Measurements from ENCODE around the gene TMEM131. TPM values are rescaled to one million over a fixed set of nuclear protein-coding genes. Genes with fewer than 3 reads are reported as not detected.

The TMEM131 gene
- total RNA-seq, 5 donors from 2014 or later (not counting 1 experiment from before 2014, with no cell fraction given): 39.3 to 43.9 (median 41.1) TPM

DNA sequence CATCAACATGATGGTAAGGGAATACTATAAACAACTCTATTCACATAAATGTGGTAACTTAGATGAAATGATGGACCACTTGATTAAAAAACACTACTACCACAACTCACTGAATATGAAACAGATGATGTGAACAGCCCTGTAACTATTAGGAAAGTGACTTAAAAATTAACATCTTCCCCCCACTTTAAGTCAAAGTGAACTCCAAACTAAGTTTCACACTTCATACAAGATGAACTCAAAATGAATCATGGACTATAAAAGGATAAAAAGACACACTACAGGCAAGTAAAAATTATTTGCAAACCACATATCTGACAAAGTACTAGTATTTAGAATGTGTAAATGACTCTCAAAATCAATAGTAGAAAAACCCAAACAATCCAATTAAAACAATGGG is 210.8 kb downstream of the TMEM131 start:
- ChIA-PET CTCF (no interaction called here), POLR2A (no interaction called here)
- peaks cover 0 to 18% of the 10 kb centered on the region in 2 donors for H3K36me3 ChIP-seq (ENCODE audit: control insufficient read depth in 2 of 2, extremely low read depth in 1 of 2, insufficient read depth in 1 of 2, low read length in 1 of 2)
- H3K4me3 ChIP-seq (ENCODE audit: control insufficient read depth in 1 of 2, extremely low read depth in 1 of 2, low read length in 1 of 2): no peak overlapping the region
- Mint-ChIP-seq H3K27ac (no peak overlapping the region), H3K36me3 (peaks cover 33% of the 10 kb centered on the region), H3K4me1 (peaks cover 0 to 6% (median 1%) of the 10 kb centered on the region in 3 donors), H3K27me3 (no peaks in the 10 kb centered on the region), H3K9me3 (no peaks in the 10 kb centered on the region), H3K4me3 (no peak overlapping the region)
- no peaks in the 10 kb centered on the region for H3K9me3 ChIP-seq
- no peaks in the 10 kb centered on the region for H3K4me1 ChIP-seq (ENCODE audit: control insufficient read depth in 1 of 2, extremely low read depth in 1 of 2, insufficient read depth in 2 of 2, low read length in 2 of 2)
- ATAC-seq (replicated peaks in 1 of 4) (no peak), DNase-seq (no peak)
- no peaks in the 10 kb centered on the region for H3K27me3 ChIP-seq (replicated peaks in 1 of 2; ENCODE audit: control insufficient read depth in 2 of 2, extremely low read depth in 1 of 2, insufficient read depth in 2 of 2, low read length in 1 of 2)
- no peak overlapping the region for H3K27ac ChIP-seq (ENCODE audit: low read length)

DNA sequence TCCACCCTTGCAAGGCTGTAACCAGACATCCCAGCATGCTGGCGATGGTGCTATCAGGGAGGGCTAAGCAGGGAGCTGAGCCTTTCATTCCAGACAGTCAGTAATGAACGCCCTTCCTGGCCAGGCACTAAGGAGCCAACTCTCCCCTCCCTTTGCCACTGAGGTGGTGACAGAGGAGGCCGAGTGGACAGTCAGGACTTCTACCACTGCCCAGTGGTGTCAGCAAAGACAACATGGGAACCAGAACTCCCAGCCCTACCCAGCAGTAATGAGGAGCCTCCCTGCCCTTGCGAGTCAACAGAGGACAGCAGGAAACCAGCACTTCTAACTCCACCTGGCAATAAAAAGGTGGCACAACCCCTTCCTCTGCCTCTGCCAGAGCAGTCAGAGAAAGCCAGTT is 213.8 kb downstream of the TMEM131 start:
- H3K9me3 ChIP-seq: no peaks in the 10 kb centered on the region
- peaks cover 0 to 3% (median 0%) of the 10 kb centered on the region in 3 donors for H3K4me1 Mint-ChIP-seq
- ChIA-PET CTCF (no interaction called here), POLR2A (no interaction called here)
- ATAC-seq (replicated peaks in 1 of 4) (no peak), DNase-seq (no peak)
- H3K27ac ChIP-seq (ENCODE audit: low read length): no peak overlapping the region
- H3K4me1 ChIP-seq (ENCODE audit: control insufficient read depth in 1 of 2, extremely low read depth in 1 of 2, insufficient read depth in 2 of 2, low read length in 2 of 2): no peaks in the 10 kb centered on the region
- H3K9me3 Mint-ChIP-seq: no peaks in the 10 kb centered on the region
- H3K27me3 Mint-ChIP-seq: no peaks in the 10 kb centered on the region
- no peak overlapping the region for H3K4me3 ChIP-seq (ENCODE audit: control insufficient read depth in 1 of 2, extremely low read depth in 1 of 2, low read length in 1 of 2)
- H3K36me3 Mint-ChIP-seq: peaks cover 30% of the 10 kb centered on the region
- H3K27ac Mint-ChIP-seq: no peak overlapping the region
- no peak overlapping the region for H3K4me3 Mint-ChIP-seq
- no peaks in the 10 kb centered on the region for H3K27me3 ChIP-seq (replicated peaks in 1 of 2; ENCODE audit: control insufficient read depth in 2 of 2, extremely low read depth in 1 of 2, insufficient read depth in 2 of 2, low read length in 1 of 2)
- 100% methylated on average over 1 of the region's 4 CpGs for WGBS (ENCODE audit: insufficient coverage)
- peaks cover 0 to 6% of the 10 kb centered on the region in 2 donors for H3K36me3 ChIP-seq (ENCODE audit: control insufficient read depth in 2 of 2, extremely low read depth in 1 of 2, insufficient read depth in 1 of 2, low read length in 1 of 2)

DNA sequence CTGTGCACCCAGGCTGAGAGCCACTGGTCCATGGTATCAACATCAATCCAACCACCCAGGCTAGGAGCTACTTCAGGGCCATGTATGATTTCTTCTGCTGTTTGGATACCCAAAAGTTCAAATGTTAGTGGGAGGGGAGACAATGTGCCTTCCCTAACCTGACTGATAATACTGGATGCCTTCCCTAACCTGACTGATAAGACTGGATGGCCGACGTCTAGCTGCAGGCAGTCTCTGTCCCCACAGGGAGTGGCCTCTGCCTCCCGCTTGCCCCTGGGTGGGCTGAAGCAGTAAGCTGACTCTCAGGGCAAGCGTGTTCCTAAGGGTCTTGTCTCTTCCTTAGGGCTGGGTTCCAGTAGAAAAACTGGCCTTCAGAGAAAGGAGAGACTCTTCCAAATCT is 216.6 kb downstream of the TMEM131 start:
- no peaks in the 10 kb centered on the region for H3K27me3 ChIP-seq (replicated peaks in 1 of 2; ENCODE audit: control insufficient read depth in 2 of 2, extremely low read depth in 1 of 2, insufficient read depth in 2 of 2, low read length in 1 of 2)
- ATAC-seq (replicated peaks in 1 of 4) (no peak), DNase-seq (no peak)
- 100% methylated on average over 3 of the region's 4 CpGs for WGBS (ENCODE audit: insufficient coverage)
- Mint-ChIP-seq H3K4me1 (peaks cover 0 to 7% (median 3%) of the 10 kb centered on the region in 3 donors), H3K9me3 (no peaks in the 10 kb centered on the region), H3K27ac (no peak overlapping the region), H3K4me3 (no peak overlapping the region), H3K36me3 (peaks cover 45% of the 10 kb centered on the region), H3K27me3 (no peaks in the 10 kb centered on the region)
- H3K4me3 ChIP-seq (ENCODE audit: control insufficient read depth in 1 of 2, extremely low read depth in 1 of 2, low read length in 1 of 2): no peak overlapping the region
- ChIA-PET CTCF (no interaction called here), POLR2A (no interaction called here)
- peaks cover 0 to 18% of the 10 kb centered on the region in 2 donors for H3K36me3 ChIP-seq (ENCODE audit: control insufficient read depth in 2 of 2, extremely low read depth in 1 of 2, insufficient read depth in 1 of 2, low read length in 1 of 2)
- H3K27ac ChIP-seq (ENCODE audit: low read length): no peak overlapping the region
- H3K9me3 ChIP-seq: no peaks in the 10 kb centered on the region
- H3K4me1 ChIP-seq (ENCODE audit: control insufficient read depth in 1 of 2, extremely low read depth in 1 of 2, insufficient read depth in 2 of 2, low read length in 2 of 2): no peaks in the 10 kb centered on the region

DNA sequence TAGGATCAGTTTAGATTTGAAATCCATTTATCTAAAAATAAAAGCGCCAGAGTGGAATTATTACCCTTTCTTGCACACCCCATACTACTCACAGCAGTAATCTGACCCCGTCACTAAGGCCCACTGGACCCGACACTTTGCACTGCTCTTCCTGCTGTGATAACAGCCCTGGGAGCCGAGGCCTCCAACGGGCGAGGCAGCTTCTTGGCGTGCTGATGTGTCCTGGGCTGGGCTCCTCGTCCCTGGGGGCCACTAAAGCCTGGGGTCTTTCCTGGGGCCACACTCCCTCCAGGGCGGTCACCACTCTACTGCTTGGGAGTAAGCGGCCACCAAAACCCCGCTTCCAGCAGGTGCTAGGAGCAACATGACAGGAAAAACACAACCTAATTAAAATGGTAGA is 220.7 kb downstream of the TMEM131 start:
- no peak for ATAC-seq (replicated peaks in 1 of 4)
- Mint-ChIP-seq H3K9me3 (no peaks in the 10 kb centered on the region), H3K27ac (no peak overlapping the region), H3K4me1 (peaks cover 0 to 8% (median 3%) of the 10 kb centered on the region in 3 donors), H3K36me3 (peaks cover 71% of the 10 kb centered on the region), H3K4me3 (no peak overlapping the region), H3K27me3 (no peaks in the 10 kb centered on the region)
- WGBS (ENCODE audit: insufficient coverage): 93% methylated on average over 8 of the region's 11 CpGs
- Histone ChIP-seq H3K4me3 (ENCODE audit: control insufficient read depth in 1 of 2, extremely low read depth in 1 of 2, low read length in 1 of 2) (no peak overlapping the region), H3K27me3 (replicated peaks in 1 of 2; ENCODE audit: control insufficient read depth in 2 of 2, extremely low read depth in 1 of 2, insufficient read depth in 2 of 2, low read length in 1 of 2) (no peaks in the 10 kb centered on the region), H3K27ac (ENCODE audit: low read length) (no peak overlapping the region), H3K4me1 (ENCODE audit: control insufficient read depth in 1 of 2, extremely low read depth in 1 of 2, insufficient read depth in 2 of 2, low read length in 2 of 2) (no peaks in the 10 kb centered on the region), H3K36me3 (ENCODE audit: control insufficient read depth in 2 of 2, extremely low read depth in 1 of 2, insufficient read depth in 1 of 2, low read length in 1 of 2) (peaks cover 0 to 27% of the 10 kb centered on the region in 2 donors), H3K9me3 (no peaks in the 10 kb centered on the region)
- POLR2A ChIA-PET: no interaction called here
- no peak for DNase-seq
- CTCF ChIA-PET: interaction anchor here in 1 of 2 donors (1.6 kb wide), 1 partner anchor 28 kb away, joined by 3 read pairs; no protein-coding TSS in a partner anchor

DNA sequence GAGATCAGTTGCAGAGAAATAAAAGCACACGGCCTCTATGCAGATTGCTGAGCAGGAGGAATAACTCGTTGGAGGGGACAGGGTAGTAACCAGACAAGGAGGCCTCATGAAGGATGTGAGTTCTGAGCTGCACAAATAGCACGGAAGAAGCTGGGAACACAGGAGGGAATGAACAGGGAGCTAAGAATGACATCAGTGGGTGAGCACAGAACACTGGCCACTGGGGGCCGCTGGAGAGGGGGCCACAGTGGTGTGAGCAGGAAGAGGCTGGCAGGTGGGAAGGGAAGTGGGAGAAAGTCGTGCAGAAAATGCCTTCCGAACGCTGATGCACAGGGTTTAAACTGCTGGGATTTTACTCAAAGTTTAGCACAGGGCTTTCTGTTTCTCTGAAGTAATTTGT is 221.3 kb downstream of the TMEM131 start:
- H3K27me3 Mint-ChIP-seq: no peaks in the 10 kb centered on the region
- H3K36me3 Mint-ChIP-seq: peaks cover 70% of the 10 kb centered on the region
- DNase-seq: no peak
- no peak overlapping the region for H3K4me3 Mint-ChIP-seq
- Histone ChIP-seq H3K4me3 (ENCODE audit: control insufficient read depth in 1 of 2, extremely low read depth in 1 of 2, low read length in 1 of 2) (no peak overlapping the region), H3K27ac (ENCODE audit: low read length) (no peak overlapping the region), H3K36me3 (ENCODE audit: control insufficient read depth in 2 of 2, extremely low read depth in 1 of 2, insufficient read depth in 1 of 2, low read length in 1 of 2) (peaks cover 0 to 28% of the 10 kb centered on the region in 2 donors), H3K4me1 (ENCODE audit: control insufficient read depth in 1 of 2, extremely low read depth in 1 of 2, insufficient read depth in 2 of 2, low read length in 2 of 2) (no peaks in the 10 kb centered on the region), H3K27me3 (replicated peaks in 1 of 2; ENCODE audit: control insufficient read depth in 2 of 2, extremely low read depth in 1 of 2, insufficient read depth in 2 of 2, low read length in 1 of 2) (no peaks in the 10 kb centered on the region), H3K9me3 (no peaks in the 10 kb centered on the region)
- H3K4me1 Mint-ChIP-seq: peaks cover 0 to 8% (median 3%) of the 10 kb centered on the region in 3 donors
- WGBS (ENCODE audit: insufficient coverage): 55% methylated on average over 7 of the region's 7 CpGs
- ChIA-PET POLR2A (no interaction called here), CTCF (interaction anchor here (0.6 to 1.6 kb wide), 2 partner anchors 28 to 62 kb away, joined by 3 read pairs; no protein-coding TSS in a partner anchor)
- H3K27ac Mint-ChIP-seq: no peak overlapping the region
- H3K9me3 Mint-ChIP-seq: no peaks in the 10 kb centered on the region
- no peak for ATAC-seq (replicated peaks in 1 of 4)

DNA sequence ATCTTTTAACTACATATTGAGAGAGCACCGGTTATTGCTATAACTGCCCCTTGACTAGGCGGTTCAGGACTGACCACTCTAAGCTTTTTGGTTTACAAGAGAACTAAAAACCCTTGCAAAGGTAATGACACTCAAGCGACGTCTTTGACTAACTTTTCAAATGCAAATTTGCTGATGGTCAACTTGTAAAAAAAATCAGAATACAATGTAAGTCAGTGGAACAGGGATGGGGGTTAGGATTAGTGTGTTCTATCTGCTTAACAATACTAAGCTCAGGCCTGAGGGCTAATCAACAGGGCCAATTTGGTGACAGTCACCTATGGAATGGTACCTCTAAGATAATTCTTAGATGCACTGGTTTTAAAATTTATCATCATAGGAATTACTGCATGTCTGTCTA is 225.3 kb downstream of the TMEM131 start:
- Histone ChIP-seq H3K9me3 (no peaks in the 10 kb centered on the region), H3K27me3 (replicated peaks in 1 of 2; ENCODE audit: control insufficient read depth in 2 of 2, extremely low read depth in 1 of 2, insufficient read depth in 2 of 2, low read length in 1 of 2) (no peaks in the 10 kb centered on the region), H3K4me3 (ENCODE audit: control insufficient read depth in 1 of 2, extremely low read depth in 1 of 2, low read length in 1 of 2) (no peak overlapping the region), H3K27ac (ENCODE audit: low read length) (no peak overlapping the region), H3K4me1 (ENCODE audit: control insufficient read depth in 1 of 2, extremely low read depth in 1 of 2, insufficient read depth in 2 of 2, low read length in 2 of 2) (no peaks in the 10 kb centered on the region), H3K36me3 (ENCODE audit: control insufficient read depth in 2 of 2, extremely low read depth in 1 of 2, insufficient read depth in 1 of 2, low read length in 1 of 2) (peaks cover 3 to 39% of the 10 kb centered on the region in 2 donors)
- Mint-ChIP-seq H3K4me3 (no peak overlapping the region), H3K27me3 (no peaks in the 10 kb centered on the region), H3K4me1 (peaks cover 0 to 8% (median 3%) of the 10 kb centered on the region in 3 donors), H3K27ac (no peak overlapping the region), H3K9me3 (no peaks in the 10 kb centered on the region), H3K36me3 (peaks cover 53% of the 10 kb centered on the region)
- ATAC-seq (replicated peaks in 1 of 4) (no peak), DNase-seq (no peak)
- no CpG with 5 or more reads among the region's 4 CpGs for WGBS (ENCODE audit: insufficient coverage)
- CTCF ChIA-PET: no interaction called here
- POLR2A ChIA-PET: no interaction called here

DNA sequence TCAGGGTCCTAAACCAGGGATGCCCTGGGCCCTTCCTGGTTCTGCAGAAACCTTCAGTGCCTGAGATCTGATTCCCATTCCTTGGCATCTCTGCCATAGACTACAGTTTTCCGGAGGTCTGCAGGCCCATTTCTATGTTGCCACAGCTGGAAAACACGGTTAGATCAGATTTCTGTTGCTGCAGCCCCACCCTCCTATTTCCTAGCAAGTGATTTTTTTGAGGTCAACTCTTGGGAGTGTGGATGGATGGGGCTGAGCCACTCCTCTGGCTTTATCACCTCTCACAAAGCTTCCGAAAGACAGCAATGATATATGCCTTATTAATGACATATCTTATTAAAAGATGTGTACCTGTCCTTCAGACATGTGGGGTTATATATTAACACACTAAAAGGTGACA is 226.0 kb downstream of the TMEM131 start:
- H3K27ac ChIP-seq (ENCODE audit: low read length): no peak overlapping the region
- Mint-ChIP-seq H3K4me1 (peaks cover 0 to 7% (median 3%) of the 10 kb centered on the region in 3 donors), H3K9me3 (no peaks in the 10 kb centered on the region), H3K36me3 (peaks cover 56% of the 10 kb centered on the region), H3K27me3 (no peaks in the 10 kb centered on the region), H3K4me3 (no peak overlapping the region), H3K27ac (no peak overlapping the region)
- ChIA-PET CTCF (interaction anchor here in 1 of 2 donors (0.6 kb wide), 1 partner anchor 24 kb away, joined by 3 read pairs; no protein-coding TSS in a partner anchor), POLR2A (no interaction called here)
- peaks cover 3 to 42% of the 10 kb centered on the region in 2 donors for H3K36me3 ChIP-seq (ENCODE audit: control insufficient read depth in 2 of 2, extremely low read depth in 1 of 2, insufficient read depth in 1 of 2, low read length in 1 of 2)
- no peaks in the 10 kb centered on the region for H3K27me3 ChIP-seq (replicated peaks in 1 of 2; ENCODE audit: control insufficient read depth in 2 of 2, extremely low read depth in 1 of 2, insufficient read depth in 2 of 2, low read length in 1 of 2)
- no peak overlapping the region for H3K4me3 ChIP-seq (ENCODE audit: control insufficient read depth in 1 of 2, extremely low read depth in 1 of 2, low read length in 1 of 2)
- no peaks in the 10 kb centered on the region for H3K4me1 ChIP-seq (ENCODE audit: control insufficient read depth in 1 of 2, extremely low read depth in 1 of 2, insufficient read depth in 2 of 2, low read length in 2 of 2)
- WGBS (ENCODE audit: insufficient coverage): no CpG with 5 or more reads among the region's 3 CpGs
- no peak for ATAC-seq (replicated peaks in 1 of 4)
- no peak for DNase-seq
- no peaks in the 10 kb centered on the region for H3K9me3 ChIP-seq
